MCF 10A (cell line): Measurements from ENCODE around the gene LRRC1. TPM values are rescaled to one million over a fixed set of nuclear protein-coding genes. Genes with fewer than 3 reads are reported as not detected.

Experiments used
- BruUV-seq: library from RNA; stranded (reverse); fragments of 400-500 nt; replicated peaks from 2 replicates; lab custom pipeline; 2021; lab: Mats Ljungman, UMichigan
- CTCF ChIA-PET: fragments of 300-600 bp; sonication (Branson Sonifier 250); formaldehyde crosslinking; extraction: SDS; loops from one replicate; lab custom pipeline; 2021; ENCODE audit warnings: antibody characterized with exemption, inconsistent platforms; lab: Yijun Ruan, JAX
- POLR2A ChIA-PET: fragments of 300-600, 350-650 bp; sonication (Branson Sonifier 250); formaldehyde crosslinking; extraction: SDS; loops from one replicate; lab custom pipeline; 2020; ENCODE audit warnings: antibody characterized with exemption, inconsistent platforms; lab: Yijun Ruan, JAX
- DNase-seq: peaks from one replicate; pipeline ENCODE4 v3.0.0-alpha.2; 2018; ENCODE audit not compliant: unreplicated experiment
- H3K27ac Mint-ChIP-seq: one replicate; pipeline ENCODE4 v1.8.0; 2022; ENCODE audit warnings: mild to moderate bottlenecking, low read depth, mixed read lengths; ENCODE audit not compliant: unreplicated experiment
- H3K27me3 Mint-ChIP-seq: one replicate; pipeline ENCODE4 v1.8.0; 2022; ENCODE audit warnings: mixed read lengths; ENCODE audit not compliant: insufficient read depth, unreplicated experiment
- H3K36me3 Mint-ChIP-seq: one replicate; pipeline ENCODE4 v1.8.0; 2022; ENCODE audit warnings: mild to moderate bottlenecking, moderate library complexity, mixed read lengths; ENCODE audit not compliant: insufficient read depth, unreplicated experiment
- H3K4me1 Mint-ChIP-seq: one replicate; pipeline ENCODE4 v1.8.0; 2022; ENCODE audit warnings: mixed read lengths; ENCODE audit not compliant: insufficient read depth, unreplicated experiment
- H3K4me3 Mint-ChIP-seq: one replicate; pipeline ENCODE4 v1.8.0; 2022; ENCODE audit warnings: mild to moderate bottlenecking, moderate library complexity, mixed read lengths; ENCODE audit not compliant: unreplicated experiment
- H3K9me3 Mint-ChIP-seq: one replicate; pipeline ENCODE4 v1.8.0; 2022; ENCODE audit warnings: mixed read lengths; ENCODE audit not compliant: unreplicated experiment
- CTCF ChIP-seq: fragments of 200-600 bp; IDR thresholded peaks from one replicate; pipeline ENCODE4 v1.8.0; 2022; ENCODE audit warnings: antibody characterized with exemption, mild to moderate bottlenecking; ENCODE audit not compliant: unreplicated experiment
- intact Hi-C: fragments of 100-400 bp; cut with micrococcal nuclease; formaldehyde crosslinking; loops from 2 replicates; pipeline ENCODE4 v1.14.1; 2022
- total RNA-seq: library from RNA; stranded (reverse); gene quantifications from 2 replicates; pipeline ENCODE4 v1.2.3, GENCODE V29; 2022

The LRRC1 gene
- total RNA-seq, 1 experiment from 2014 or later, result 18.6 TPM

DNA sequence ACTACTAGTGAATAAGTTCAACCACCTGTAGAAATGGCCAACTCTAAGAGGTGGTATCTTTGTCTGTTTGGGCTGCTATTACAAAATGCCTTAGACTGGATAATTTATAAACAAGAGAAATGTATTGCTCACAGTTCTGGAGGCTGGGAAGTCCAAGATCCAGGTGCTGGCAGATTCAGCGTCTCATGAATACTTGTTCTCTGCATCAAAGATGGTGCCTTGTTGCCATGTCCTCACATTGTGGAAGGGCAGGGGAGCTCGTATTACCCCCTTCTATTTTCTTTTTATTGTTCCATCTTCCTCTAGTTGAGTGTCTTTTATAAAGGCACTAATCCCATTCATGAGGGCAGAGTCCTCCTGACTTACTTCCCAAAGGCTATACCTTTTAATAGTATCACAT is 58.0 kb downstream of the LRRC1 start:
- Mint-ChIP-seq H3K9me3 (no peaks in the 10 kb centered on the region), H3K36me3 (no peaks in the 10 kb centered on the region), H3K4me1 (peaks cover 12% of the 10 kb centered on the region), H3K27ac (no peak overlapping the region), H3K4me3 (no peak overlapping the region), H3K27me3 (no peaks in the 10 kb centered on the region)
- POLR2A ChIA-PET, result no interaction called here
- CTCF ChIA-PET, result interaction anchor here (1.4 kb wide), 1 partner anchor 60 kb away, joined by 3 read pairs; no protein-coding TSS in a partner anchor
- TF ChIP-seq CTCF, result no peak
- BruUV-seq, result no TSS peak
- no peak for DNase-seq
- intact Hi-C loops, result no loop called here

GRCh38 chr6:53854843-53855567 is 60.2 kb downstream of the LRRC1 start:
- H3K27me3 Mint-ChIP-seq, result no peaks in the 10 kb centered on the region
- no peak for TF ChIP-seq CTCF
- no peak overlapping the region for H3K4me3 Mint-ChIP-seq
- ChIA-PET POLR2A (interaction anchor here (0.8 to 1.7 kb wide), 8 partner anchors 14 to 109 kb away, joined by 3 to 8 read pairs (median 4); partner anchors contain the start of gene LRRC1), CTCF (interaction anchor here (1.0 to 1.6 kb wide), 5 partner anchors 8 to 1421 kb away, joined by 3 to 4 read pairs (median 3); no protein-coding TSS in a partner anchor)
- no TSS peak for BruUV-seq
- H3K4me1 Mint-ChIP-seq, result peaks cover 12% of the 10 kb centered on the region
- intact Hi-C loops, result no loop called here
- H3K36me3 Mint-ChIP-seq, result no peaks in the 10 kb centered on the region
- H3K9me3 Mint-ChIP-seq, result no peaks in the 10 kb centered on the region
- DNase-seq, result peak; percentile 38
- H3K27ac Mint-ChIP-seq, result peak overlapping the region; percentile 3

DNA sequence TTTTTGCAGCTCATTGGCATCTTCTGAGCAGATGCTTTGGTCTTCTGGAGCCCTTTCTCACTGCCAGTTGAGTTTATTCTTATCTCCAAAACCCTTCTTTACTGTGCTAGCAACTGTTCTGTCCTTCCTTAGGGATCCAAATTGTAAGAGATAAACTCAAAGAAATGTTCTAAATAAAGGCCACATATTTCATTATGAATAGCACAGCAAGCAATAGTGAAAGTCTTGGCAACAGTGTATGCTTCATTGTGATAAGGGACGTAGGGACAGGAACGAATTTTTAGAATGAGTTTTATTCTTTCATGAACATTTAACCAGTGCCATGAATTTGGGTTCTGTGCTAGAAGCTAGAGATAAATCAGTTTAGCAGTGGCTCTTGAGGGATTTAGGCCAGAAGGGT is 61.1 kb downstream of the LRRC1 start:
- Mint-ChIP-seq H3K4me1 (peaks cover 12% of the 10 kb centered on the region), H3K4me3 (no peak overlapping the region), H3K9me3 (no peaks in the 10 kb centered on the region), H3K27me3 (no peaks in the 10 kb centered on the region), H3K27ac (no peak overlapping the region), H3K36me3 (no peaks in the 10 kb centered on the region)
- intact Hi-C loops, result no loop called here
- no peak for DNase-seq
- no peak for TF ChIP-seq CTCF
- no TSS peak for BruUV-seq
- POLR2A ChIA-PET, result interaction anchor here (0.7 to 1.7 kb wide), 3 partner anchors 23 to 791 kb away, joined by 3 to 7 read pairs (median 4); partner anchors contain the start of gene LRRC1
- CTCF ChIA-PET, result interaction anchor here (0.6 to 1.6 kb wide), 3 partner anchors 18 to 1420 kb away, joined by 3 to 7 read pairs (median 4); no protein-coding TSS in a partner anchor

GRCh38 chr6:53857318-53858094 is 62.7 kb downstream of the LRRC1 start:
- Mint-ChIP-seq H3K4me1 (peaks cover 24% of the 10 kb centered on the region), H3K36me3 (no peaks in the 10 kb centered on the region), H3K27ac (no peak overlapping the region), H3K4me3 (no peak overlapping the region), H3K9me3 (no peaks in the 10 kb centered on the region), H3K27me3 (no peaks in the 10 kb centered on the region)
- ChIA-PET CTCF (interaction anchor here (0.6 to 0.9 kb wide), 2 partner anchors 139 to 686 kb away, joined by 3 to 4 read pairs; no protein-coding TSS in a partner anchor), POLR2A (interaction anchor here (0.6 to 1.0 kb wide), 3 partner anchors 19 to 105 kb away, joined by 3 to 4 read pairs (median 3); partner anchors contain the start of gene LRRC1)
- intact Hi-C loops, result no loop called here
- no TSS peak for BruUV-seq
- peak; percentile 17 for DNase-seq
- TF ChIP-seq CTCF, result no peak
